T-helper 1 cell treated with Interleukin-12 subunit alpha and Interleukin-12 subunit beta and Interleukin-4 antibody, amounts not matched to agents 30 μg/mL and 1 μg/mL, for 36 hours (primary cell): ENCODE measurements around the gene INSM1.

Source experiments
- H3K27ac Mint-ChIP-seq: one replicate; pipeline ENCODE4 v1.8.0; 2021; ENCODE audit warnings: mild to moderate bottlenecking, mixed read lengths
- H3K27me3 Mint-ChIP-seq: one replicate; pipeline ENCODE4 v1.8.0; 2021; ENCODE audit warnings: low read depth, mixed read lengths
- H3K36me3 Mint-ChIP-seq: one replicate; pipeline ENCODE4 v1.8.0; 2021; ENCODE audit warnings: low read depth, mixed read lengths
- H3K4me1 Mint-ChIP-seq: one replicate; pipeline ENCODE4 v1.8.0; 2021; ENCODE audit warnings: low read depth, mixed read lengths
- H3K4me3 Mint-ChIP-seq: one replicate; pipeline ENCODE4 v1.8.0; 2021; ENCODE audit warnings: mild to moderate bottlenecking, moderate library complexity, mixed read lengths
- H3K9me3 Mint-ChIP-seq: one replicate; pipeline ENCODE4 v1.8.0; 2021; ENCODE audit warnings: mixed read lengths

INSM1 gene

DNA sequence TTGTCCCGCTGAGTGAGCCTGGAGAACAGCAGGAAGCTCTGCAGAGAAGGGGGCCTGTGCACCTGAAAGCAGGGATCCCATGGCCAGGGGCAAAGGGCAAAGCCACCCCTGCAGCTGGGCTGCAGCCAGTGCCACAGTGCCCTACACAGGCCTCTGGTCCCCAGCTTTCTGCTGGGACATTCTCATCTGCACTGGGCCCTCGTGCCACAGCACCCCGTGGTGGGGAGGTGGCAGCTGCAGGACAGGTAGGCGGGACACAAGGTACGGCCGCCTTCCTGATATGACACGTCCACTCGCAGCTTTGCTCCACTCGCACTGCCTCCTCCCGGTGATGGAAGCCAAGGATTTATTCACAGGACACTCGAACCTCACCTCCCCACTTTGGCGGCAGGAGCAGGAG is 27.2 kb downstream of the INSM1 start:
- H3K27ac Mint-ChIP-seq = no peak overlapping the region
- no peaks in the 10 kb centered on the region for H3K9me3 Mint-ChIP-seq
- no peak overlapping the region for H3K4me3 Mint-ChIP-seq
- no peaks in the 10 kb centered on the region for H3K4me1 Mint-ChIP-seq
- no peaks in the 10 kb centered on the region for H3K36me3 Mint-ChIP-seq
- H3K27me3 Mint-ChIP-seq = no peaks in the 10 kb centered on the region

DNA sequence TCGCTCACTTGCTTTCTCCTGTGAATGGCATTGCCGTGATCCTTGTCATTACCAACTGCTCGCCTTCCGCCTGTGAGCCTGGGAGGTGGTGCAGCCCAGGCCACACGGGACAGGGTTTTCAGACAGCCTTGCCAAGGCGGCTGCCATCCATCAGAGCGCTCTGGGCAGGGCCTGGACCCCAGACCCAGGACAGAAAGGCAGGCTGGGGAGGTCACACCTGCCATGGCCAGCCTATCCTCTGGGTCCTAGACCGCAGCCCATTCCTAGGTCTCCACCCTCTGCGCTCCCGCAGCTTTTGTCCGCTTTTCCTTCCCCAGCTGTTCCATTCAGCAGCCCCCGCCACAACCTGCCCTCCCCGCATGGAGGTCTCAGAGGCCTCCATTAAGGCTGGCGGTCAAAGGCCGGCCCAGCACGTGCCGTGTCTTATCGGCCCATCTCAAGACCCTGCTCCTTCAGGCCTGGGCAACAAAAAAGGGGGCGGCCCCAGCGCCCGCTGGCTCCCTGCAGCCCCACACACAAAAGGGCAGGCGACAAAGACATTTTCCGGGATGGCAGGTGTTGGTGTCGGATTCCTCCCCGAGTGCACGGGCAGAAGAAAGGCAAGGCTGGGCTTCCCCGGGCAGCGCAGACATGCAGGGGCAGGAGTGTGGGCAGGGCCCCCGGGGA is 28.1 kb downstream of the INSM1 start:
- Mint-ChIP-seq H3K27ac (no peak overlapping the region), H3K36me3 (no peaks in the 10 kb centered on the region), H3K27me3 (no peaks in the 10 kb centered on the region), H3K9me3 (no peaks in the 10 kb centered on the region), H3K4me3 (no peak overlapping the region), H3K4me1 (no peaks in the 10 kb centered on the region)

DNA sequence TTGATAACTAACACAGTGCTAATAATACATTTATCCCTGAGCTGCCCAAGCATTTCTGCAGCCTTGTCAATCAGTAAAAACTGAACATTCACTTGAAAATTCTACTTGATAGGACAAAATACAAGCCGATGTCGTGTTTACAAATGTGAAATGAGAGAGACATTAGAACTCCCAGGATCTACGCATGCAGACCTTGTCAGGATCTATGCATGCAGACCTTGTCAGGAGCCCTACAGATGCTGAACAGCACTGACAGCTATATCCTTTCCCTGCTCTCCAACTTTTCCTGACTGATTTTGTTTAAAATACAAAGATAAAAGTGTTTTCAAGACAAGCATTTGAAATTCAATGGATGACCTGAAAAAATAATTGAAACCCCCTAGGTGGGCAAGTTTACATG is 28.9 kb downstream of the INSM1 start:
- H3K27ac Mint-ChIP-seq = no peak overlapping the region
- H3K36me3 Mint-ChIP-seq = no peaks in the 10 kb centered on the region

DNA sequence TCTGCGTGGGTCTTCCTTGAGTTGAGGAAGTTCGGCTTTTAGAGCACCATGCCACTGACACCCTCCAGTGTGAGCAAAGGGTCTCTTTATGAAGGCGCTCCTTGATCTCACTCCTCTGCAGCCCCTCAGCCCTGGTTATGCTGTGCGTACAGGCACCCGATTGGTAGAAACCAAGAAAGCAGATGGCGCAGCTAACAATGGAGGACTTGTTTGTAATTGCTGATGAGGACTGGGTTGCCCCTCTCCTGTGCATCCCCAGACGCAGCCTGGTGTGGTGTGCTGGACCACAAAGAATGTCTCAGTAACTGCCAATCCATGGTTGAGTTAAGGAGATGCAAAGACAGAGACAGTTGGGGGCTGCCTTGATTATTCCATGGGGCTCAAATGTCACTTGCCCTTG is 30.2 kb downstream of the INSM1 start:
- Mint-ChIP-seq H3K9me3 (no peaks in the 10 kb centered on the region), H3K27me3 (no peaks in the 10 kb centered on the region), H3K27ac (no peak overlapping the region), H3K4me1 (no peaks in the 10 kb centered on the region), H3K4me3 (no peak overlapping the region), H3K36me3 (no peaks in the 10 kb centered on the region)

More for the DNA sequence above, 28.9 kb downstream of the INSM1 start:
- H3K27me3 Mint-ChIP-seq = no peaks in the 10 kb centered on the region
- no peaks in the 10 kb centered on the region for H3K9me3 Mint-ChIP-seq
- H3K4me3 Mint-ChIP-seq = no peak overlapping the region
- H3K4me1 Mint-ChIP-seq = no peaks in the 10 kb centered on the region

DNA sequence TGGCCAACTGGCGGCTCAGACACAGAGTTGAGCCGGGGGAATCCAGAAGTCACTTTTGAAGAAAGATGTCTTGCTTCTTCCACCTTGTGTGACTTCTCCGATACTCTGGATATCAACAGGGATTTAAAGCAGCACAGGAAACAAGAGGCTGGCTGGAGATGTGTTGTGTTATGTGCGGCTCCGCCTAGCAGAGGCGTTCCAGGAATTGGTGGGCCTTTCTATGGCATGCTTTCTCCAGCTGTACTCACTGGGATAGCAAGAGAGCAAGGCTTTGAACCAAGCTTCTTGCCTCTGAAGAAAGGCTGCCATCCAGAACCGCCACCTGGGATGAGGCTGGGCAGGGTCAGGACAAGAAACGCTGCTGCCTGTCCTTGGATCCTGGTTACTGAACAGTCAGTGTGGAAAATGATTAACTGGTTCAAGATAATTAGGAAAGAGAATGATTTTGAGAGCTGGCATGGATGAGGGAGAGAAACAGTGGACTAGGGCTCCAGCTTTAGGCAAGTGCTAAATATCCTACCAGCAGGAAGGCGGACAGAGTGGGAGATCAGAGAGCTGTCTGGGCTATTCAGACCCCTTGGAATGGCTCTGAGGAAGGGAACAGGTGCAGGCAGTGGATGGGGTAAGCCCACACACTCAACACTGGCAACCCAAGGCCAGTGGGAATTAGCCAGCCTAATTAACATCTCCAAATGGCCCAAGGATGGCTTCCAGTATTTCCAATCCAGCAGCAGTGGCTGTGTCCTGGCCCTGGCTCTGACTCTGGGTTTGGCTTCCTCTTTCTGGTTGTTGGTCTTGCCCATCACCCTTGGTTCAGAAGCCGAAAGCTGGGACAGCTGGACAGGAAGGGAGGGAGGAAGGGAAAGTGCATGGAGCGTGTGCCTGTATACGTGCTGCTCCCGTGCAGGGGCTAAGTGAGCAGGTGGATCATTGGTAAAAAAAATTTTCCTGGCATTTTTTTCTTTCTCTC is 31.9 kb downstream of the INSM1 start:
- H3K36me3 Mint-ChIP-seq = no peaks in the 10 kb centered on the region
- no peak overlapping the region for H3K4me3 Mint-ChIP-seq
- H3K9me3 Mint-ChIP-seq = no peaks in the 10 kb centered on the region
- H3K27me3 Mint-ChIP-seq = no peaks in the 10 kb centered on the region
- H3K4me1 Mint-ChIP-seq = no peaks in the 10 kb centered on the region
- H3K27ac Mint-ChIP-seq = no peak overlapping the region

DNA sequence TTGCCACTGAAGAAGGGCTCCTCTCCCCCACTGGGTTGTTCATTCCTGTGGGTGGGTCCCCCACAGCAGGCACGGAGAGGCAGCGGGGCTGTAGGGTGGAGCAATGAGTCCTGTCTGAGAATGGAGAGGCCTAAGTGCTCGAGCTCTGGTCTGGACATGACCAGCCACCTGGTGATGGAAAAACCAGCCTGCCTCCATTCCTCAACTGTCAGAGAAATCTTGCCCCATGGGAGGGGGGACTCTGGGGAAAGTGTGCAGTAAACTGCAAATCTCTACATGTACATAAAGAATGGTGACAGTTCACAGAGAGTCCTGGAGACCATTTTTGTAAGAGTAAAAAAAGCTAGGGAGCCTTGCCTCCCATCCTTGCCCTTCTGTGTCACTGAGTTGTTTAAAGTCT is 34.1 kb downstream of the INSM1 start:
- Mint-ChIP-seq H3K27ac (no peak overlapping the region), H3K4me1 (no peaks in the 10 kb centered on the region), H3K4me3 (no peak overlapping the region), H3K27me3 (no peaks in the 10 kb centered on the region), H3K9me3 (no peaks in the 10 kb centered on the region), H3K36me3 (no peaks in the 10 kb centered on the region)

DNA sequence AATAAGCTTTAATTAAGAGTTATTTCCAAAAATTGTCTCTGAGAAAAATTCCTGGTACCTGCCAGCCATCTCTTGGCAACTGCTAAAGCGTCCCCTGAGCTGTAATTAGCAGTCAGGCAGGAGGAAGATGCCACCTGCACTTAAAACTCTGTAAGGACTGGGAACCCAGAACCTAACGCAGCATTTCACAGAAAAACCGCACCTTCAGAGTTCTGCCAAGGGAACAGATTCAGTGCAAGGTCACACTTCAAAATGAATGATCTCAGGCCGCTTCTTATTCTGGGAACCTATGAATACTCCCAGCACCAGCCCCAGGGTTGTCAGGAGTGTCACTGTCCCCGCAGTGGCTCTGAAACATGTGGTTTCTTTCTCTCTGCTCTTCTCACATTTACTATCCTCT is 36.7 kb downstream of the INSM1 start:
- Mint-ChIP-seq H3K36me3 (no peaks in the 10 kb centered on the region), H3K4me3 (no peak overlapping the region), H3K27me3 (no peaks in the 10 kb centered on the region), H3K4me1 (no peaks in the 10 kb centered on the region), H3K27ac (no peak overlapping the region), H3K9me3 (no peaks in the 10 kb centered on the region)

DNA sequence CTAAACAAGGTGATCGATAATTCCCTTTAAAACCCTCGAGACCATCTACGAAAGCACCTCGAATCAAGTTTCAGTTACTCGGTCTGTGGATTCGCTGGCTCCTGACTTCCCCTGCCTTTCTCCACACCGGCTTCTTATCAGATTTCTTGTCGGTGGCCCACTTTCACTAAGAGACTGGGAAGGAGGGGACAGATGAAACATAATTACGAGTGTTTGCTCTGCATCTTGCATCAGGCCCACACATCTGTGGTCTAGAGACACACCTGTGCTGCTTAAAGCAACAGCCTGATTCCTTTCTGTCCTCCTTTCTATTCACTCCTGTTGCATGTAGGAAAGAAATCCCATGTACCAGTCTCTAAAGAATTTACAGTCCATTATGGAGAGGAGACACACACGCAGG is 37.7 kb downstream of the INSM1 start:
- no peak overlapping the region for H3K4me3 Mint-ChIP-seq
- no peaks in the 10 kb centered on the region for H3K9me3 Mint-ChIP-seq
- no peaks in the 10 kb centered on the region for H3K27me3 Mint-ChIP-seq
- H3K27ac Mint-ChIP-seq = no peak overlapping the region
- no peaks in the 10 kb centered on the region for H3K4me1 Mint-ChIP-seq
- H3K36me3 Mint-ChIP-seq = no peaks in the 10 kb centered on the region

DNA sequence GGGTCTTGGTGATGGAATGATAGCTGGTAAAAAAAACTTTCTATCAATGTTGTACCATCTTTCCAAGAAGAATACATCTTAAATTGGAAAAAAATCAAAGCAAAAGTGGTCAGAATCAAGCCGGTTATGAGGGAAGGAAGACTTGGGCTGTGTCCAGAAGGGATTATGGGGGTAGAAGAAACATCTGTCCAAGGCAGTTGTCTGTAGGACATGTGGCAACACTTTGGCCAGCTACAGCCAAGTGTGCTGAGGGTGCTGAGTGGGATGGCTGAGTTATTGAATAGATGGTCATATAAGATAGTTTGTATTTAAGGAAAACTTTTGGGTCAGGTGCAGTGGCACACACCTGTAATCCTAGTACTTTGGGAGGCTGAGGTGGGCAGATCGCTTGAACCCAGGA is 38.4 kb downstream of the INSM1 start:
- no peak overlapping the region for H3K4me3 Mint-ChIP-seq
- no peaks in the 10 kb centered on the region for H3K36me3 Mint-ChIP-seq
- no peaks in the 10 kb centered on the region for H3K9me3 Mint-ChIP-seq
- no peaks in the 10 kb centered on the region for H3K27me3 Mint-ChIP-seq
- no peaks in the 10 kb centered on the region for H3K4me1 Mint-ChIP-seq
- H3K27ac Mint-ChIP-seq = no peak overlapping the region

DNA sequence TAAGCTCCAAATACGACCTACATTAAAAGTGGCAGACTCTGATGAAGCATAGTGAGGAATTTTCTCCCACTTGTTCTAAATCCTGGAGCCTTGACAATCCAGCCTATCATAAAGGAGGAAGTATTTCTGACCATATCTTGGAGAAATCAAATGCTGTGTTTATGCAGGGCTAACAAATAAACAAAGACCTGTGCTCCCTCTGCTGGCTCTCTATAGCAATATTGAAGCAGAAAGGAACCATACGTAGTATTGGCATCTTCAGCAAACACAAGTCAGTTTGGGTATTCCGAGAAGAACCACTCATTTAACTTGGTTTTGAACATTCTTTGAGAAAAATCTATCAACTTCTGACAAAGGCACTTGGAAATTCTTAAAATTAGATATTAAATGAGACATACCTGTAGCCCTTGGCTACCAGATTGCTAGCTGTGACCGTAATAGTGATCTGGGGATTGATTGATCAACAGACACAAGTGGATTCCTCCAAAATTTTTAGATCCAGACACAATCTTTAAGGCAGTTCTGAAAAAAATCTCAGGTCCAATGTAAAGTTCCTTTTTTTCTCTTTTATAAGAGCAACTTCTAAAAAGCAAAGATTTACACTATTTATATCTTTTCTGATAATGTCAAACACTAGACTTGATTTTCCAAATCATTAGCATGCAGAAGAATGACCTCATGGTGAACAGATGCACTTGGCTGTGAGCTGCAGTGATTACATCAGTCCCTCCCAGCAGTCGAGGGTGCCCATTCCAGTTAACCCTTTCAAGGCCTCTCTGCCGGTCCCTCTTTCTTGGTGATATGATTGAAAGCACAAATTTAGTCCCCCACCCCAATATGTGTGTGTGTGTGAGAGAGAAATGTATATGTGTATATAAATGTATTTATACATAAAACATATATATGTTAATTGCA is 40.2 kb downstream of the INSM1 start:
- Mint-ChIP-seq H3K27me3 (no peaks in the 10 kb centered on the region), H3K36me3 (no peaks in the 10 kb centered on the region), H3K4me3 (no peak overlapping the region), H3K4me1 (peaks cover 3% of the 10 kb centered on the region), H3K9me3 (no peaks in the 10 kb centered on the region), H3K27ac (no peak overlapping the region)

DNA sequence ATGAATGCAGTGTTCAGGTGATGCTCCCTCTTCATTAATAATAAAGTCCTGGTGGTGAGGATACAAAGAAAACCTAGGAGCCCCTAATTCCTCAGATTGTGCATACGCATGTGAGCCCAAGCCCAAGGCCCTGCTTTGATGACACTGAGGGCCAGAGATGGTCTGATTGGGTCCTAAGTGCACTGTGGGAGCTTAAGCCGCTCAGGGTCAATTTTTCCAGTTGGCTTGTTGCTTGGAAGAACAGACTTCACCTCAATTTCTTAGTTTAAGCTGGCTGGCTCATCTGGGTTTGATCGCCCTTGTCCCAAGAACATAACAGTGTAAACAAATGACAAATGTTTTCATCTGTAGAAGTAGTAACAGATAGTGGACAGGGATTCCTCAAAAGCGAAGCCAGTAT is 41.4 kb downstream of the INSM1 start:
- no peaks in the 10 kb centered on the region for H3K36me3 Mint-ChIP-seq
- H3K27ac Mint-ChIP-seq = no peak overlapping the region
- no peaks in the 10 kb centered on the region for H3K27me3 Mint-ChIP-seq
- H3K4me1 Mint-ChIP-seq = peaks cover 3% of the 10 kb centered on the region
- H3K9me3 Mint-ChIP-seq = no peaks in the 10 kb centered on the region
- H3K4me3 Mint-ChIP-seq = no peak overlapping the region

DNA sequence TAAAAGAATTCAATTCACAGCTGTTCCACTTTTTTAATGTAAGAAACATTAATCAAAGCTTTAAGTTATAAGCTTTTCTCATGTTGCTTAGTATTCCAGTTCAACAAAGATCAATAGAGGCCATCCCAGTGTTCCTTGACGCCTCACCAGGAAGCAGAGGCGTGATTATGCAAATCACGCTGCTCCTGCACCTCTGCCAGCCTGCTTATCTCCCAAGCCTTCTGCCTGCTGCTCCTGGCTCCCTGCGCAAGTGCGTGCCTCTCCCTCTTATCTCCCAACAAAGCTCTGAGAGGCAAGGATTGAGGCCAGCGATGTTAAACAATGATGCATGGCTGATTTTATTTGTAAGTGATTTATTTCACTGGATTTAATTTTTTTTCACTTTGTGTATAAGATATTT is 42.8 kb downstream of the INSM1 start:
- Mint-ChIP-seq H3K4me3 (no peak overlapping the region), H3K4me1 (peaks cover 3% of the 10 kb centered on the region), H3K27me3 (no peaks in the 10 kb centered on the region), H3K36me3 (no peaks in the 10 kb centered on the region), H3K9me3 (no peaks in the 10 kb centered on the region), H3K27ac (no peak overlapping the region)

DNA sequence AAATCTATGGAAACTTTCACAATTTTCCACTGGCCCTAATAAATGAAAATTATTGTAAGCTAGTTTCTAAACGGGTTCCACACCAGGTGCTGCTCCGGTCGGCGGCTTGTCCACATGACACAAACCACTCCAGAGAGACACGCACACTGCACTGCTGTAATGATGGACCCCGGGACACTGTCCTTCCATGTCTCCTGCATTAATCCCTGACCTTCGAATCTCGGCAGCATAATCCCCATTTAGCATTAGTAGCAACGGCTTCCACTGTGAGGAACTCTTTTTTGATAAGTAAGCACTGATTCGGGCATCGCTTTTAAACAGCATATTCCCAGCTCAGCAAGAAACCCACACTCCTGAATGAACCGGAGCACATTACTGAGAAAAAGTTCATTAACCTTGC is 43.5 kb downstream of the INSM1 start:
- Mint-ChIP-seq H3K9me3 (no peaks in the 10 kb centered on the region), H3K27ac (no peak overlapping the region), H3K27me3 (no peaks in the 10 kb centered on the region), H3K4me3 (no peak overlapping the region), H3K36me3 (no peaks in the 10 kb centered on the region), H3K4me1 (peaks cover 3% of the 10 kb centered on the region)

DNA sequence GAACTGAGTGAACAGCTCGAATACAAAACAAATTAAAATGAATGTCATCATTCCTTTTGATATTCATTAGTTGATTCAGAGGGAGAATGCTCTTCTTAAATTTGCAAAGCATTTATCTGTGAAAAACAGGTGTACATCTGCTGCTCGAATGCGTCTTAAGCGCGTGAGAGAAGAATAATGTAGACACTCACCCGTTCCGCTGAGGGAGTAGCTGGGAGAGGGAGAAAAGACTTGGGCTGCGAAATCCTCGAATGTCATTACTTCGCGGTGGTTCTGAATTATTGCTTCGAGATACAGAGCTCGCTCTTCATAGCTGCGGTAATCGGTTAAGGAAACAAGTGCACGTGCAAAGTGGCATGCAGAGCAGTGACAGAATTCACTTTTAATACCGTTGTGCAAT is 43.9 kb downstream of the INSM1 start:
- no peak overlapping the region for H3K27ac Mint-ChIP-seq

More for the DNA sequence above, 43.9 kb downstream of the INSM1 start:
- no peak overlapping the region for H3K4me3 Mint-ChIP-seq
- no peaks in the 10 kb centered on the region for H3K27me3 Mint-ChIP-seq
- peaks cover 3% of the 10 kb centered on the region for H3K4me1 Mint-ChIP-seq
- H3K36me3 Mint-ChIP-seq = no peaks in the 10 kb centered on the region
- no peaks in the 10 kb centered on the region for H3K9me3 Mint-ChIP-seq
